Prostate gland (tissue), 2 donors: ENCODE results near the gene TMEM192.

Experiments
- POLR2A ChIP-seq: fragments of 450-650 bp; IDR thresholded peaks from one replicate; pipeline ENCODE4 v1.6.1; 2016; ENCODE audit warnings: antibody characterized with exemption, mild to moderate bottlenecking
- TF ChIP-seq, protein P1 (sequence below), 4 experiments: fragments of 200-600 bp in 2 of 4; fragments of 450-650 bp in 2 of 4; sonication (generic) in 2 of 4; IDR thresholded peaks; 1 replicate in 3 of 4; 2 replicates in 1 of 4; pipeline ENCODE4 v1.5.1; 2016 to 2019; ENCODE audit warnings: antibody characterized with exemption in 4 of 4, mild to moderate bottlenecking in 2 of 4, moderate library complexity in 2 of 4

GRCh38 chr4:165052627-165053026 lies 60.0 kb downstream of the TMEM192 start:
- TF ChIP-seq, protein P1, sequence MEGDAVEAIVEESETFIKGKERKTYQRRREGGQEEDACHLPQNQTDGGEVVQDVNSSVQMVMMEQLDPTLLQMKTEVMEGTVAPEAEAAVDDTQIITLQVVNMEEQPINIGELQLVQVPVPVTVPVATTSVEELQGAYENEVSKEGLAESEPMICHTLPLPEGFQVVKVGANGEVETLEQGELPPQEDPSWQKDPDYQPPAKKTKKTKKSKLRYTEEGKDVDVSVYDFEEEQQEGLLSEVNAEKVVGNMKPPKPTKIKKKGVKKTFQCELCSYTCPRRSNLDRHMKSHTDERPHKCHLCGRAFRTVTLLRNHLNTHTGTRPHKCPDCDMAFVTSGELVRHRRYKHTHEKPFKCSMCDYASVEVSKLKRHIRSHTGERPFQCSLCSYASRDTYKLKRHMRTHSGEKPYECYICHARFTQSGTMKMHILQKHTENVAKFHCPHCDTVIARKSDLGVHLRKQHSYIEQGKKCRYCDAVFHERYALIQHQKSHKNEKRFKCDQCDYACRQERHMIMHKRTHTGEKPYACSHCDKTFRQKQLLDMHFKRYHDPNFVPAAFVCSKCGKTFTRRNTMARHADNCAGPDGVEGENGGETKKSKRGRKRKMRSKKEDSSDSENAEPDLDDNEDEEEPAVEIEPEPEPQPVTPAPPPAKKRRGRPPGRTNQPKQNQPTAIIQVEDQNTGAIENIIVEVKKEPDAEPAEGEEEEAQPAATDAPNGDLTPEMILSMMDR (IDR thresholded peaks at IDR 0.05): no peak
- no peak for TF ChIP-seq POLR2A
